ENCODE data around the gene TNNI3. TPM values are rescaled to one million over a fixed set of nuclear protein-coding genes. Genes with fewer than 3 reads are reported as not detected.

The TNNI3 gene
- total and polyA plus RNA-seq, 10 of the 15 experiments (the other 5 are each of a cell fraction or from before 2014, with no cell fraction given) = not detected

GRCh38 chr19:55199620-55200204, 42.2 kb upstream of the TNNI3 start:
- no peak overlapping the region for H2AFZ ChIP-seq (ENCODE audit: control insufficient read depth, low read depth, low read length)
- SMC1A ChIA-PET (ENCODE audit: uncharacterized antibody, unreplicated experiment) = no interaction called here
- no peak for ATAC-seq
- no peak for FAIRE-seq
- in situ Hi-C loops (cut with MboI) (no loop called here), intact Hi-C loops (cut with micrococcal nuclease; ENCODE audit: unreplicated experiment) (no loop called here)
- no peak overlapping the region for H3K9ac ChIP-seq (ENCODE audit: control insufficient read depth, insufficient read depth, low read length)
- RAD21 ChIA-PET (ENCODE audit: unreplicated experiment) = no interaction called here
- H4K20me1 ChIP-seq (ENCODE audit: control insufficient read depth, insufficient read depth) = no peaks in the 10 kb centered on the region
- no peaks in the 10 kb centered on the region for H3K36me3 ChIP-seq (ENCODE audit: control insufficient read depth in 2 of 2, insufficient read depth in 2 of 2, low read length in 1 of 2)
- WGBS (ENCODE audit: insufficient coverage, insufficient replicate concordance, low lambda C conversion rate, missing lambda C conversion rate) = 28% methylated on average over 5 of the region's 5 CpGs
- no peaks in the 10 kb centered on the region; a peak in 1 of 4 replicates for H3K27me3 ChIP-seq (replicated peaks in 1 of 2; ENCODE audit: control insufficient read depth in 2 of 2, insufficient read depth in 2 of 2, low read length in 1 of 2)
- POLR2A ChIA-PET = no interaction called here
- no TSS peak for BruUV-seq (replicated peaks)
- H3K27ac ChIP-seq (ENCODE audit: control insufficient read depth, insufficient read depth) = no peak overlapping the region
- H3K4me2 ChIP-seq (ENCODE audit: control insufficient read depth, insufficient read depth) = no peak overlapping the region
- DNase-seq (ENCODE audit: low read depth, low spot score) = no peak
- H3K9me3 ChIP-seq (replicated peaks; ENCODE audit: control insufficient read depth, insufficient read depth, low read length) = no peaks in the 10 kb centered on the region
- H3K4me1 ChIP-seq (ENCODE audit: control insufficient read depth, insufficient read depth, low read length) = no peaks in the 10 kb centered on the region
- no peak overlapping the region for H3K4me3 ChIP-seq
- no peak for TF ChIP-seq PAX8 (IDR thresholded peaks at IDR 0.05)
- no peak for TF ChIP-seq BCL11A (IDR thresholded peaks at IDR 0.05; ENCODE audit: low read depth, low read length)
- TF ChIP-seq PML (IDR thresholded peaks at IDR 0.05; ENCODE audit: low read length) = no peak
- TF ChIP-seq WRNIP1 (IDR thresholded peaks at IDR 0.05; ENCODE audit: borderline replicate concordance, low read depth, low read length) = no peak
- no peak for TF ChIP-seq CBX5 (IDR thresholded peaks at IDR 0.05; ENCODE audit: low read depth)
- TF ChIP-seq MEF2B (IDR thresholded peaks at IDR 0.05; ENCODE audit: partially characterized antibody, poor library complexity, severe bottlenecking) = no peak
- TF ChIP-seq TCF12 (IDR thresholded peaks at IDR 0.05; ENCODE audit: low read depth, low read length) = no peak
- no peak for TF ChIP-seq POLR2AphosphoS2 (IDR thresholded peaks at IDR 0.05; ENCODE audit: low read depth, low read length)
- no peak for TF ChIP-seq POLR2AphosphoS5 (IDR thresholded peaks at IDR 0.05; ENCODE audit: low read length)
- TF ChIP-seq BCLAF1 (IDR thresholded peaks at IDR 0.05) = no peak
- no peaks in the 10 kb centered on the region for H3K79me2 ChIP-seq (ENCODE audit: control insufficient read depth, insufficient read depth, low read length)
- CTCF ChIA-PET = no interaction called here

All from GM12878 (cell line).